Epidermal melanocyte (primary cell): Measurements from ENCODE around the gene CDCA4.
"Not testable (repeated sequence)": the region's sequence is repeated elsewhere in the genome, so short reads cannot be mapped to it uniquely, and the experiment has no call there.

ENCODE experiments used
- DNase-seq: peaks from one replicate; pipeline ENCODE4 v3.0.0; 2011; ENCODE audit warnings: low spot score; ENCODE audit not compliant: insufficient read length

CDCA4 gene

GRCh38 chr14:105020815-105021655 lies at the start of gene CDCA4:
Gene CDCA4 (minus strand): TSS chr14:105021083. CDS start chr14:105011929, 9,154 bp downstream.
- peak; percentile 99 for DNase-seq

GRCh38 chr14:105069871-105070759 lies 49.2 kb upstream of the CDCA4 start:
- no peak for DNase-seq

- no peak for DNase-seq
These were observed 48.6 kb upstream of the CDCA4 start for GRCh38 chr14:105069522-105069870.

GRCh38 chr14:105068818-105069217 lies 47.9 kb upstream of the CDCA4 start:
- no peak for DNase-seq

- no peak for DNase-seq
These were observed 47.1 kb upstream of the CDCA4 start for GRCh38 chr14:105067969-105068301.

- no peak for DNase-seq
These were observed 46.5 kb upstream of the CDCA4 start for GRCh38 chr14:105067140-105067968.

- no peak for DNase-seq
These were observed 45.6 kb upstream of the CDCA4 start for GRCh38 chr14:105066240-105067071.

GRCh38 chr14:105065280-105066228 lies 44.7 kb upstream of the CDCA4 start, which contains the start of gene GPR132:
Gene GPR132 (minus strand): TSS chr14:105065430. CDS start chr14:105055420, 10,010 bp downstream.
- no peak for DNase-seq

- no peak for DNase-seq
These were observed 43.8 kb upstream of the CDCA4 start for GRCh38 chr14:105064721-105065143.

- DNase-seq: no peak
These were observed 43.1 kb upstream of the CDCA4 start for GRCh38 chr14:105064001-105064400.

GRCh38 chr14:105063506-105063905 lies 42.6 kb upstream of the CDCA4 start:
- DNase-seq: not testable (repeated sequence)

GRCh38 chr14:105063056-105063455 lies 42.2 kb upstream of the CDCA4 start:
- DNase-seq: no peak

- no peak for DNase-seq
These were observed 41.2 kb upstream of the CDCA4 start for GRCh38 chr14:105062048-105062433.

GRCh38 chr14:105061428-105062047 lies 40.7 kb upstream of the CDCA4 start:
- DNase-seq: no peak

GRCh38 chr14:105060751-105061427 lies 40.0 kb upstream of the CDCA4 start:
- no peak for DNase-seq

- DNase-seq: no peak
These were observed 39.2 kb upstream of the CDCA4 start for GRCh38 chr14:105059925-105060565.

GRCh38 chr14:105059035-105059924 lies 38.4 kb upstream of the CDCA4 start:
- no peak for DNase-seq
